ENCODE data around the gene TCOF1. TPM values are rescaled to one million over a fixed set of nuclear protein-coding genes. Genes with fewer than 3 reads are reported as not detected.

The TCOF1 gene
- total and polyA plus RNA-seq, 2 experiments from 2014 or later, result 31.4 to 46.0 TPM

- peak; percentile 65 for TF ChIP-seq CTCF (IDR thresholded peaks at IDR 0.05; ENCODE audit: low read depth, low read length)
- Histone ChIP-seq H3K36me3 (no peaks in the 10 kb centered on the region), H3K4me1 (ENCODE audit: low read depth) (no peaks in the 10 kb centered on the region), H3K27ac (no peak overlapping the region), H3K4me3 (no peak overlapping the region), H3K27me3 (no peaks in the 10 kb centered on the region), H3K9me3 (ENCODE audit: low read depth) (no peaks in the 10 kb centered on the region)
- DNase-seq (ENCODE audit: low read depth in 1 of 2, low spot score in 1 of 2), result peak; percentile 75 to 85
Measured at GRCh38 chr5:150350524-150351344, 6.8 kb upstream of the TCOF1 start.

- no peak for TF ChIP-seq CTCF (IDR thresholded peaks at IDR 0.05; ENCODE audit: low read depth, low read length)
- Histone ChIP-seq H3K4me3 (no peak overlapping the region), H3K27me3 (no peaks in the 10 kb centered on the region), H3K9me3 (ENCODE audit: low read depth) (no peaks in the 10 kb centered on the region), H3K36me3 (no peaks in the 10 kb centered on the region), H3K4me1 (ENCODE audit: low read depth) (no peaks in the 10 kb centered on the region), H3K27ac (no peak overlapping the region)
- no peak for DNase-seq (ENCODE audit: low read depth in 1 of 2, low spot score in 1 of 2)
Measured at GRCh38 chr5:150352244-150353031, 5.1 kb upstream of the TCOF1 start.

- Histone ChIP-seq H3K4me3 (no peak overlapping the region), H3K27me3 (no peaks in the 10 kb centered on the region), H3K9me3 (ENCODE audit: low read depth) (no peaks in the 10 kb centered on the region), H3K36me3 (no peaks in the 10 kb centered on the region), H3K27ac (no peak overlapping the region), H3K4me1 (ENCODE audit: low read depth) (no peaks in the 10 kb centered on the region)
- no peak for TF ChIP-seq CTCF (IDR thresholded peaks at IDR 0.05; ENCODE audit: low read depth, low read length)
- no peak for DNase-seq (ENCODE audit: low read depth in 1 of 2, low spot score in 1 of 2)
Measured at GRCh38 chr5:150353032-150353675, 4.3 kb upstream of the TCOF1 start.

GRCh38 chr5:150355791-150356190, 1.7 kb upstream of the TCOF1 start:
- no peak overlapping the region for H3K27ac ChIP-seq
- no peak for DNase-seq (ENCODE audit: low read depth in 1 of 2, low spot score in 1 of 2)
- H3K4me1 ChIP-seq (ENCODE audit: low read depth), result no peaks in the 10 kb centered on the region
- H3K9me3 ChIP-seq (ENCODE audit: low read depth), result no peaks in the 10 kb centered on the region
- no peaks in the 10 kb centered on the region for H3K27me3 ChIP-seq
- no peaks in the 10 kb centered on the region for H3K36me3 ChIP-seq
- no peak overlapping the region for H3K4me3 ChIP-seq
- TF ChIP-seq CTCF (IDR thresholded peaks at IDR 0.05; ENCODE audit: low read depth, low read length), result no peak

- no peak for TF ChIP-seq CTCF (IDR thresholded peaks at IDR 0.05; ENCODE audit: low read depth, low read length)
- H3K27ac ChIP-seq, result no peak overlapping the region
- H3K9me3 ChIP-seq (ENCODE audit: low read depth), result no peaks in the 10 kb centered on the region
- H3K27me3 ChIP-seq, result no peaks in the 10 kb centered on the region
- H3K36me3 ChIP-seq, result no peaks in the 10 kb centered on the region
- H3K4me3 ChIP-seq, result peak overlapping the region; percentile 68
- H3K4me1 ChIP-seq (ENCODE audit: low read depth), result no peaks in the 10 kb centered on the region
- no peak for DNase-seq (ENCODE audit: low read depth in 1 of 2, low spot score in 1 of 2)
Measured at GRCh38 chr5:150356575-150357294, 762 bp upstream of the TCOF1 start.

All from cardiac muscle cell (in vitro differentiated cells and primary cell).